Adrenal gland (tissue), 5 donors: ENCODE measurements around the gene HNMT.
"Not testable (repeated sequence)": the region's sequence is repeated elsewhere in the genome, so short reads cannot be mapped to it uniquely, and the experiment has no call there.

Experiments used
- POLR2A ChIP-seq, 2 donors: fragments of 450-650 bp; IDR thresholded peaks; one replicate each; pipeline ENCODE4 v1.6.1; 2017; ENCODE audit warnings: antibody characterized with exemption in 2 of 2, mild to moderate bottlenecking in 2 of 2, moderate library complexity in 1 of 2
- TF ChIP-seq, protein P1 (sequence below), 6 experiments: fragments of 450-650 bp in 4 of 6; fragments of 200-600 bp in 2 of 6; sonication (generic) in 1 of 6; IDR thresholded peaks; 1 replicate in 5 of 6; 2 replicates in 1 of 6; pipeline versions ENCODE4 v1.5.1 to v1.8.0; 2016 to 2021; ENCODE audit warnings: antibody characterized with exemption in 6 of 6, mild to moderate bottlenecking in 2 of 6, moderate library complexity in 1 of 6
- donor health status: DM: no; HTN: no; CAD: no.

DNA sequence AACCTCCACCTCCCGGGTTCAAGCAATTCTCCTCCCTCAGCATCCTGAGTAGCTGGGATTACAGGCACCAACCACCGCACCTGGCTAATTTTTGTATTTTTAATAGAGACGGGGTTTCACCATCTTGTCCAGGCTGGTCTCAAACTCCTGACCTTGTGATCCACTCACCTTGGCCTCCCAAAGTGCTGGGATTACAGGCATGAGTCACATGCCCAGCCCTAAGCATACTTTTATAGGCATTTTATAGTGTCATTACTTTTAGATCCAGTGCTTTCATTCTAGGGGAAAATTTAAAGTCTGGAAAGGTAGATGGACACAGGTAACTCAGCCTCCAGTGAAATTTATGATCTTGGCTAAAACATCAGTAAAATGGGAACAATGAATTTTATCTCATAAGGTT, 7.0 kb downstream of the HNMT start:
- TF ChIP-seq, protein P1, sequence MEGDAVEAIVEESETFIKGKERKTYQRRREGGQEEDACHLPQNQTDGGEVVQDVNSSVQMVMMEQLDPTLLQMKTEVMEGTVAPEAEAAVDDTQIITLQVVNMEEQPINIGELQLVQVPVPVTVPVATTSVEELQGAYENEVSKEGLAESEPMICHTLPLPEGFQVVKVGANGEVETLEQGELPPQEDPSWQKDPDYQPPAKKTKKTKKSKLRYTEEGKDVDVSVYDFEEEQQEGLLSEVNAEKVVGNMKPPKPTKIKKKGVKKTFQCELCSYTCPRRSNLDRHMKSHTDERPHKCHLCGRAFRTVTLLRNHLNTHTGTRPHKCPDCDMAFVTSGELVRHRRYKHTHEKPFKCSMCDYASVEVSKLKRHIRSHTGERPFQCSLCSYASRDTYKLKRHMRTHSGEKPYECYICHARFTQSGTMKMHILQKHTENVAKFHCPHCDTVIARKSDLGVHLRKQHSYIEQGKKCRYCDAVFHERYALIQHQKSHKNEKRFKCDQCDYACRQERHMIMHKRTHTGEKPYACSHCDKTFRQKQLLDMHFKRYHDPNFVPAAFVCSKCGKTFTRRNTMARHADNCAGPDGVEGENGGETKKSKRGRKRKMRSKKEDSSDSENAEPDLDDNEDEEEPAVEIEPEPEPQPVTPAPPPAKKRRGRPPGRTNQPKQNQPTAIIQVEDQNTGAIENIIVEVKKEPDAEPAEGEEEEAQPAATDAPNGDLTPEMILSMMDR (IDR thresholded peaks at IDR 0.05), result not testable (repeated sequence)
- TF ChIP-seq POLR2A (IDR thresholded peaks at IDR 0.05), result not testable (repeated sequence)
